Pancreas (tissue), 10 donors: ENCODE data around the gene NDUFS1. TPM values are rescaled to one million over a fixed set of nuclear protein-coding genes. Genes with fewer than 3 reads are reported as not detected.
"Not testable (repeated sequence)": the region's sequence is repeated elsewhere in the genome, so short reads cannot be mapped to it uniquely, and the experiment has no call there.

Experiments
- ATAC-seq, 4 donors: fragments of 200-7000 bp; cut with Tn5 transposase; one replicate each; pipeline versions ENCODE4 v1.8.0 to v1.9.1; 2020; ENCODE audit warnings: mild to moderate bottlenecking in 4 of 4, moderate library complexity in 4 of 4
- DNase-seq, 6 donors: peaks; one replicate each; pipeline ENCODE4 v3.0.0-alpha.2; 2020
- FAIRE-seq: peaks from 2 replicates; lab custom pipeline; 2012; peaks lifted over from hg19 to GRCh38; lab: Jason Lieb, UNC
- H3K27ac ChIP-seq, 4 donors: fragments of 200-600 bp; sonication (generic); 1 replicate in 3 of 4; 2 replicates in 1 of 4; pipeline versions ENCODE4 v1.5.0 to v1.8.0; 2020
- H3K27me3 ChIP-seq, 4 donors: fragments of 200-600 bp; one replicate each; pipeline ENCODE4 v1.8.0; 2021
- H3K36me3 ChIP-seq, 3 donors: fragments of 200-600 bp; sonication (generic) in 1 of 3; one replicate each; pipeline versions ENCODE4 v1.5.0 to v1.8.0; 2020 to 2021
- H3K4me1 ChIP-seq, 3 donors: fragments of 200-600 bp; one replicate each; pipeline ENCODE4 v1.8.0; 2021
- H3K4me3 ChIP-seq, 4 donors: fragments of 200-600 bp; sonication (generic) in 2 of 4; one replicate each; pipeline versions ENCODE4 v1.5.0 to v1.8.0; 2020 to 2021
- H3K9me3 ChIP-seq, 4 donors: fragments of 200-600 bp; one replicate each; pipeline ENCODE4 v1.8.0; 2021
- CTCF ChIP-seq, 4 donors: fragments of 200-600 bp; sonication (generic) in 3 of 4; IDR thresholded peaks; one replicate each; pipeline versions ENCODE4 v1.5.0 to v1.8.0; 2021; ENCODE audit warnings: antibody characterized with exemption in 4 of 4
- WGBS, 2 donors: extraction: QIAGEN DNeasy Blood & Tissue Kit; methylation state at CpG; one replicate each; pipeline ENCODE4 v1.1.7; 2013; 5-methylcytosine and 5-hydroxymethylcytosine counted together
- intact Hi-C, 3 donors: fragments of 100-400 bp; cut with DNase I; formaldehyde crosslinking; loops; one replicate each; pipeline versions ENCODE4 v1.11.1 to v1.14.2; 2022
- polyA plus RNA-seq, 2 donors: library from polyadenylated mRNA; stranded (reverse); fragments of 200-250 nt; gene quantifications; one replicate each; pipeline ENCODE4 v1.2.3, GENCODE V29; 2013
- total RNA-seq, 6 donors: library from RNA; stranded (reverse); fragmentation: NEBNext Ultra II Directional in 4 of 6; extraction: Animal tissue kit (Norgen Biotek cat#: 25700) in 4 of 6; gene quantifications; one replicate each; pipeline versions ENCODE4 v1.2.1 to v1.2.4, GENCODE V29; 2021 to 2023
- donor health status: healthy with polysubstance abuse.
- donor health status: DM: no; HTN: no; CAD: no; lungs with moderate emphysema.
- donor health status: DM: no; HTN: no; CAD: no.
- donor health status: control.
- donor health status: control.
- donor health status: Bipolar disorder and iron deficiency.
- donor health status: DM: yes; HTN: yes; CAD: no.
- donor health status: DM: no; HTN: no; CAD: no.
- donor health status: DM: no; HTN: no; CAD: no.
- donor health status: DM: yes; HTN: yes; CAD: no.

NDUFS1 gene
- total and polyA plus RNA-seq, 8 donors = 7.3 to 42.1 (median 30.1) TPM

- no peak for TF ChIP-seq CTCF (IDR thresholded peaks at IDR 0.05)
- Histone ChIP-seq H3K9me3 (no peaks in the 10 kb centered on the region), H3K27ac (no peak overlapping the region), H3K4me3 (no peak overlapping the region), H3K36me3 (no peaks in the 10 kb centered on the region), H3K27me3 (no peaks in the 10 kb centered on the region), H3K4me1 (peaks cover 5 to 19% (median 10%) of the 10 kb centered on the region in 3 donors)
- FAIRE-seq (no peak), DNase-seq (no peak), ATAC-seq (no peak)
- intact Hi-C loops = no loop called here
- WGBS, 2 donors = 94 to 95% methylated on average over 4 of the region's 4 CpGs
Measured at GRCh38 chr2:206082298-206082843, 76.9 kb downstream of the NDUFS1 start.

GRCh38 chr2:206080927-206081326 lies 78.3 kb downstream of the NDUFS1 start:
- H3K27me3 ChIP-seq = no peaks in the 10 kb centered on the region
- DNase-seq (no peak), ATAC-seq (no peak), FAIRE-seq (no peak)
- no peaks in the 10 kb centered on the region for H3K36me3 ChIP-seq
- no peak overlapping the region for H3K27ac ChIP-seq
- peaks cover 5 to 19% (median 7%) of the 10 kb centered on the region in 3 donors for H3K4me1 ChIP-seq
- no peak overlapping the region for H3K4me3 ChIP-seq
- 71 to 78% methylated on average over 4 of the region's 4 CpGs for WGBS, 2 donors
- intact Hi-C loops = no loop called here
- no peak for TF ChIP-seq CTCF (IDR thresholded peaks at IDR 0.05)
- no peaks in the 10 kb centered on the region for H3K9me3 ChIP-seq

GRCh38 chr2:206079699-206080465 lies 79.4 kb downstream of the NDUFS1 start:
- no peak overlapping the region for H3K27ac ChIP-seq
- no peaks in the 10 kb centered on the region for H3K36me3 ChIP-seq
- peaks cover 5 to 19% (median 7%) of the 10 kb centered on the region in 3 donors for H3K4me1 ChIP-seq
- no peak for FAIRE-seq
- TF ChIP-seq CTCF (IDR thresholded peaks at IDR 0.05) = no peak
- WGBS, 2 donors = 77 to 87% methylated on average over 9 of the region's 9 CpGs
- no peaks in the 10 kb centered on the region for H3K9me3 ChIP-seq
- intact Hi-C loops = no loop called here
- ATAC-seq = no peak
- DNase-seq = no peak
- no peak overlapping the region for H3K4me3 ChIP-seq
- no peaks in the 10 kb centered on the region for H3K27me3 ChIP-seq

GRCh38 chr2:206077879-206078278 lies 81.4 kb downstream of the NDUFS1 start:
- H3K36me3 ChIP-seq, H3K27me3 ChIP-seq, DNase-seq, H3K4me3 ChIP-seq, FAIRE-seq, intact Hi-C loops, H3K4me1 ChIP-seq, H3K9me3 ChIP-seq, H3K27ac ChIP-seq: not testable (repeated sequence)
- 79 to 85% methylated on average over 5 of the region's 5 CpGs for WGBS, 2 donors
- peak in 2 of 4 donors; percentile 8 to 34 for ATAC-seq

GRCh38 chr2:206075113-206075512 lies 84.1 kb downstream of the NDUFS1 start:
- TF ChIP-seq CTCF (IDR thresholded peaks at IDR 0.05) = no peak
- Histone ChIP-seq H3K27ac (no peak overlapping the region), H3K4me1 (peaks cover 0 to 9% (median 0%) of the 10 kb centered on the region in 3 donors), H3K4me3 (no peak overlapping the region), H3K36me3 (no peaks in the 10 kb centered on the region), H3K9me3 (no peaks in the 10 kb centered on the region), H3K27me3 (no peaks in the 10 kb centered on the region)
- intact Hi-C loops = no loop called here
- no peak for DNase-seq
- 94 to 100% methylated on average over 1 of the region's 1 CpG for WGBS, 2 donors
- no peak for ATAC-seq
- no peak for FAIRE-seq
